Measurements from ENCODE around the gene CASTOR1.

Gene CASTOR1

GRCh38 chr22:30318799-30319419 is 29.6 kb upstream of the CASTOR1 start:
- DNase-seq (ENCODE audit: low read depth): no peak

GRCh38 chr22:30317778-30318177 is 28.5 kb upstream of the CASTOR1 start:
- no peak for DNase-seq (ENCODE audit: low read depth)

- no peak for DNase-seq (ENCODE audit: low read depth)
Observed at GRCh38 chr22:30315962-30316576, 26.8 kb upstream of the CASTOR1 start.

- DNase-seq (ENCODE audit: low read depth): no peak
Observed at GRCh38 chr22:30314915-30315314, 25.6 kb upstream of the CASTOR1 start.

- DNase-seq (ENCODE audit: low read depth): no peak
Observed at GRCh38 chr22:30313527-30314363, 24.4 kb upstream of the CASTOR1 start.

- no peak for DNase-seq (ENCODE audit: low read depth)
Observed at GRCh38 chr22:30312053-30312452, 22.7 kb upstream of the CASTOR1 start.

- no peak for DNase-seq (ENCODE audit: low read depth)
Observed at GRCh38 chr22:30310881-30311771, 21.8 kb upstream of the CASTOR1 start.

- no peak for DNase-seq (ENCODE audit: low read depth)
Observed at GRCh38 chr22:30309951-30310741, 20.8 kb upstream of the CASTOR1 start.

- no peak for DNase-seq (ENCODE audit: low read depth)
Observed at GRCh38 chr22:30308518-30309230, 19.4 kb upstream of the CASTOR1 start.

GRCh38 chr22:30308093-30308492 is 18.8 kb upstream of the CASTOR1 start:
- DNase-seq (ENCODE audit: low read depth): no peak

- no peak for DNase-seq (ENCODE audit: low read depth)
Observed at GRCh38 chr22:30307041-30307574, 17.8 kb upstream of the CASTOR1 start.

GRCh38 chr22:30306627-30307011 is 17.3 kb upstream of the CASTOR1 start:
- DNase-seq (ENCODE audit: low read depth): no peak

- DNase-seq (ENCODE audit: low read depth): no peak
Observed at GRCh38 chr22:30305906-30306626, 16.8 kb upstream of the CASTOR1 start.

- DNase-seq (ENCODE audit: low read depth): no peak
Observed at GRCh38 chr22:30305519-30305905, 16.2 kb upstream of the CASTOR1 start.

- no peak for DNase-seq (ENCODE audit: low read depth)
Observed at GRCh38 chr22:30304495-30305244, 15.4 kb upstream of the CASTOR1 start.

GRCh38 chr22:30302810-30303138 is 13.5 kb upstream of the CASTOR1 start:
- no peak for DNase-seq (ENCODE audit: low read depth)

- DNase-seq (ENCODE audit: low read depth): no peak
Observed at GRCh38 chr22:30301995-30302809, 12.9 kb upstream of the CASTOR1 start.

GRCh38 chr22:30299322-30299721 is 10.0 kb upstream of the CASTOR1 start:
- DNase-seq (ENCODE audit: low read depth): no peak

All from activated T-cell treated with anti-CD3 and anti-CD28 coated beads for 48 hours (primary cell).